NCI-H2227 (cell line): ENCODE results near the gene ARHGAP21.

Source experiments
- DNase-seq: peaks from one replicate; lab custom pipeline; 2025; ENCODE audit not compliant: unreplicated experiment; lab: John Stamatoyannopoulos, UW

The ARHGAP21 gene

GRCh38 chr10:24579448-24579847, 144.2 kb downstream of the ARHGAP21 start:
- DNase-seq: no peak

GRCh38 chr10:24575481-24576002, 148.1 kb downstream of the ARHGAP21 start:
- no peak for DNase-seq

- DNase-seq: no peak
These were observed 149.0 kb downstream of the ARHGAP21 start for GRCh38 chr10:24574578-24575155.

- DNase-seq: no peak
These were observed 149.5 kb downstream of the ARHGAP21 start for GRCh38 chr10:24574161-24574560.

GRCh38 chr10:24571870-24572450, 151.7 kb downstream of the ARHGAP21 start:
- DNase-seq: no peak

GRCh38 chr10:24570658-24571426, 152.8 kb downstream of the ARHGAP21 start:
- DNase-seq: no peak

- DNase-seq: no peak
These were observed 153.6 kb downstream of the ARHGAP21 start for GRCh38 chr10:24569828-24570657.

GRCh38 chr10:24569330-24569796, 154.3 kb downstream of the ARHGAP21 start:
- no peak for DNase-seq

GRCh38 chr10:24568042-24568441, 155.6 kb downstream of the ARHGAP21 start:
- DNase-seq: no peak

- DNase-seq: no peak
These were observed 162.2 kb downstream of the ARHGAP21 start for GRCh38 chr10:24561453-24561852.

- peak; percentile 15 for DNase-seq
These were observed 166.6 kb downstream of the ARHGAP21 start for GRCh38 chr10:24556750-24557742.

GRCh38 chr10:24556126-24556749, 167.4 kb downstream of the ARHGAP21 start:
- DNase-seq: no peak

- no peak for DNase-seq
These were observed 169.7 kb downstream of the ARHGAP21 start for GRCh38 chr10:24554036-24554435.

- DNase-seq: no peak
These were observed 170.6 kb downstream of the ARHGAP21 start for GRCh38 chr10:24553051-24553612.

- no peak for DNase-seq
These were observed 171.2 kb downstream of the ARHGAP21 start for GRCh38 chr10:24552346-24553016.

- no peak for DNase-seq
These were observed 172.5 kb downstream of the ARHGAP21 start for GRCh38 chr10:24551161-24551560.

- no peak for DNase-seq
These were observed 173.0 kb downstream of the ARHGAP21 start for GRCh38 chr10:24550680-24551079.

GRCh38 chr10:24545585-24545984, 178.1 kb downstream of the ARHGAP21 start:
- DNase-seq: no peak

GRCh38 chr10:24544776-24545175, 178.9 kb downstream of the ARHGAP21 start:
- no peak for DNase-seq
